Left ventricle myocardium inferior (tissue), 1 donor: ENCODE measurements around the gene IL11. TPM values are rescaled to one million over a fixed set of nuclear protein-coding genes. Genes with fewer than 3 reads are reported as not detected.

Experiments used
- DNase-seq: peaks from one replicate; pipeline ENCODE4 v3.0.0-alpha.2; 2020
- H3K27ac ChIP-seq: fragments of 200-600 bp; replicated peaks from 2 replicates; pipeline ENCODE4 v1.8.0; 2021
- H3K27me3 ChIP-seq: fragments of 200-600 bp; 2 replicates; pipeline ENCODE4 v1.8.0; 2021; ENCODE audit warnings: low read depth
- H3K36me3 ChIP-seq: fragments of 200-600 bp; 2 replicates; pipeline ENCODE4 v1.8.0; 2021
- H3K4me1 ChIP-seq: fragments of 200-600 bp; 2 replicates; pipeline ENCODE4 v1.8.0; 2021
- H3K4me3 ChIP-seq: fragments of 200-600 bp; 2 replicates; pipeline ENCODE4 v1.8.0; 2021; ENCODE audit warnings: mild to moderate bottlenecking, moderate library complexity
- H3K9me3 ChIP-seq: fragments of 200-600 bp; replicated peaks from 2 replicates; pipeline ENCODE4 v1.8.0; 2021
- intact Hi-C: fragments of 100-400 bp; cut with micrococcal nuclease; formaldehyde crosslinking; loops from one replicate; pipeline ENCODE4 v1.11.0; 2022
- total RNA-seq: library from RNA; stranded (reverse); fragmentation: NEBNext Ultra II Directional; extraction: Animal tissue kit (Norgen Biotek cat#: 25700); gene quantifications from one replicate; pipeline ENCODE4 v1.2.1, GENCODE V29; 2021
- TF ChIP-seq, protein P1 (sequence below): fragments of 200-600 bp; IDR thresholded peaks from 2 replicates; pipeline ENCODE4 v1.8.0; 2021; ENCODE audit warnings: antibody characterized with exemption, mild to moderate bottlenecking, borderline replicate concordance
- donor health status: DM: no; HTN: yes; CAD: no; lungs with severe emphysema.

Gene IL11
- total RNA-seq, 1 donor from 2014 or later, result not detected

DNA sequence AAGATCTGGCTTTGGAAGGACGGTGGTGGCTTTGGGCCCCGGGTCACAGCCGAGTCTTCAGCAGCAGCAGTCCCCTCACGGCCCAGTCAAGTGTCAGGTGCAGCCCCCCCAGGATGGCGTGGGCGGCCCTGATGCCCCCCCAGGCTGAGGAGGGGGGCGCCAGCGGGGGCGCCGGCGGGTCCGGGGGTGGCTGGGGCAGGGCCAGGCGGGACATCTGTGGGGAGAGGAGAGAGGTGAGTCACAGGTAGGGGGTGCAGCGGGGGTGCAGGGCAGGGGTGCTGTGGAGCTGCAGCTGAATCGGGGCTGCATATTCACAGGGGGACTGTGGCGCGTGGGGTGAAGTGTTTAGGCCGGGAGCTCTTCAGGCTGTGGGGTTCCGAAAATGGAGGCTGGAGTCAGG, 4.3 kb downstream of the IL11 start:
- H3K27me3 ChIP-seq, result peaks cover 82% of the 10 kb centered on the region

DNA sequence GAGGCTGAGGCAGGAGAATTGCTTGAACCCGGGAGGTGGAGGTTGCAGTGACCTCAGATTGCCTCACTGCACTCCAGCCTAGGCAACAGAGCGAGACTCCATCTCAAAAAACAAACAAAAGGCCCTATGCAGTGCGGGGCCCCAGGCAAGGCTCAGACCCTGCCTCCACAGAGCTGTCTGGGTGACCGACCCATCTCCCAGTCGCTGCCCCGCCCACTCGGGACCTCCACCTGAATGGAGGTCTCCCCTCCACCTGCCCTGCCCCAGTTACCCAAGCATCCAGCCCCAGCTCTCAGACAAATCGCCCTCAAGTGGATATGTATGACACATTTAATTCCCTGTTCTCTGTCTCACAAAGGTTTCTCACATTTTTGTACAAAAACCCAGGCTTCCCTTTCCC, 5.0 kb downstream of the IL11 start:
- no peak for DNase-seq
- TF ChIP-seq, protein P1, sequence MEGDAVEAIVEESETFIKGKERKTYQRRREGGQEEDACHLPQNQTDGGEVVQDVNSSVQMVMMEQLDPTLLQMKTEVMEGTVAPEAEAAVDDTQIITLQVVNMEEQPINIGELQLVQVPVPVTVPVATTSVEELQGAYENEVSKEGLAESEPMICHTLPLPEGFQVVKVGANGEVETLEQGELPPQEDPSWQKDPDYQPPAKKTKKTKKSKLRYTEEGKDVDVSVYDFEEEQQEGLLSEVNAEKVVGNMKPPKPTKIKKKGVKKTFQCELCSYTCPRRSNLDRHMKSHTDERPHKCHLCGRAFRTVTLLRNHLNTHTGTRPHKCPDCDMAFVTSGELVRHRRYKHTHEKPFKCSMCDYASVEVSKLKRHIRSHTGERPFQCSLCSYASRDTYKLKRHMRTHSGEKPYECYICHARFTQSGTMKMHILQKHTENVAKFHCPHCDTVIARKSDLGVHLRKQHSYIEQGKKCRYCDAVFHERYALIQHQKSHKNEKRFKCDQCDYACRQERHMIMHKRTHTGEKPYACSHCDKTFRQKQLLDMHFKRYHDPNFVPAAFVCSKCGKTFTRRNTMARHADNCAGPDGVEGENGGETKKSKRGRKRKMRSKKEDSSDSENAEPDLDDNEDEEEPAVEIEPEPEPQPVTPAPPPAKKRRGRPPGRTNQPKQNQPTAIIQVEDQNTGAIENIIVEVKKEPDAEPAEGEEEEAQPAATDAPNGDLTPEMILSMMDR, result no peak
- Histone ChIP-seq H3K9me3 (no peaks in the 10 kb centered on the region), H3K4me1 (peaks cover 16% of the 10 kb centered on the region), H3K27ac (no peak overlapping the region), H3K4me3 (no peak overlapping the region), H3K36me3 (no peaks in the 10 kb centered on the region), H3K27me3 (peaks cover 75% of the 10 kb centered on the region)
- intact Hi-C loops, result no loop called here

More for the DNA sequence above, 4.3 kb downstream of the IL11 start:
- H3K9me3 ChIP-seq, result no peaks in the 10 kb centered on the region
- TF ChIP-seq, protein P1, result no peak
- H3K4me1 ChIP-seq, result peaks cover 17% of the 10 kb centered on the region
- no peak overlapping the region for H3K4me3 ChIP-seq
- H3K27ac ChIP-seq, result no peak overlapping the region
- intact Hi-C loops, result no loop called here
- H3K36me3 ChIP-seq, result no peaks in the 10 kb centered on the region
- DNase-seq, result no peak

DNA sequence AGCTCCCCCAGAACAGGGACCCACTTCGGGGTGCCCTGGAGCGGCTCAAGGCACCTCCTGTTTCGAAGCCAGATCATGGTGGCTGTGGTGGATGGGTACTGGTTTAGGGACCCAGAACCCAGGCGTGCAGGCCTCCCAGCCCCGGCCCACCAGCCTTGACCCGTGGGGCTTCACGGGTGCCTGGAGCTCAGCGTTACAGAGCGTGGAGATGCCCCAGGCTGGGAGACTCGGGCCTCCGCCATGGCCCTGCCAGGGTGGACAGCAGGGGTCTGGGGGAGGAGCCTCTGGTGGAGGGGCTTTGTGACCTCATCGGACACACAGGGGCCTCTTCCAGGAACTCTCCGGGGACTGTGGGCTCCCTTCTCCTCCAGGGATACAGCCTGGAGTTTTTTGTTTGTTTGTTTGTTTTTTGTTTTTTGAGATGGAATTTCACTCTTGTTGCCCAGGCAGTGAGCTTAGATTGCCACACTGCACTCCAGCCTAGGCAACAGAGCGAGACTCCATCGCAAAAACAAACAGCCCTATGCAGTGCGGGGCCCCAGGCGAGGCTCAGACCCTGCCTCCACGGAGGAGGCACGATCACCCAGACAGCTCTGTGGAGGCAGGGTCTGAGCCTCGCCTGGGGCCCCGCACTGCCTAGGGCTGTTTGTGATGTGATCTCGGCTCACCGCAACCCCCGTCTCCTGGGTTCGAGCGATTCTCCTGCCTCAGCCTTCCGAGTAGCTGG, 7.1 kb downstream of the IL11 start, which contains the start of gene GARIN5B:
Gene GARIN5B, minus strand, starts transcription at position 271 of the 727 bp plus-strand sequence. Its CDS starts 194 bp downstream, at position 77.
- intact Hi-C loops, result no loop called here
- no peaks in the 10 kb centered on the region for H3K9me3 ChIP-seq
- no peak within 1 kb of the TSS for H3K4me3 ChIP-seq
- H3K27ac ChIP-seq, result no peak within 1 kb of the TSS
- H3K4me1 ChIP-seq, result no peaks in the 10 kb centered on the region
- TF ChIP-seq, protein P1, result no peak
- no peaks in the 10 kb centered on the region for H3K36me3 ChIP-seq
- DNase-seq, result no peak
- peaks cover 71% of the 10 kb centered on the region for H3K27me3 ChIP-seq

DNA sequence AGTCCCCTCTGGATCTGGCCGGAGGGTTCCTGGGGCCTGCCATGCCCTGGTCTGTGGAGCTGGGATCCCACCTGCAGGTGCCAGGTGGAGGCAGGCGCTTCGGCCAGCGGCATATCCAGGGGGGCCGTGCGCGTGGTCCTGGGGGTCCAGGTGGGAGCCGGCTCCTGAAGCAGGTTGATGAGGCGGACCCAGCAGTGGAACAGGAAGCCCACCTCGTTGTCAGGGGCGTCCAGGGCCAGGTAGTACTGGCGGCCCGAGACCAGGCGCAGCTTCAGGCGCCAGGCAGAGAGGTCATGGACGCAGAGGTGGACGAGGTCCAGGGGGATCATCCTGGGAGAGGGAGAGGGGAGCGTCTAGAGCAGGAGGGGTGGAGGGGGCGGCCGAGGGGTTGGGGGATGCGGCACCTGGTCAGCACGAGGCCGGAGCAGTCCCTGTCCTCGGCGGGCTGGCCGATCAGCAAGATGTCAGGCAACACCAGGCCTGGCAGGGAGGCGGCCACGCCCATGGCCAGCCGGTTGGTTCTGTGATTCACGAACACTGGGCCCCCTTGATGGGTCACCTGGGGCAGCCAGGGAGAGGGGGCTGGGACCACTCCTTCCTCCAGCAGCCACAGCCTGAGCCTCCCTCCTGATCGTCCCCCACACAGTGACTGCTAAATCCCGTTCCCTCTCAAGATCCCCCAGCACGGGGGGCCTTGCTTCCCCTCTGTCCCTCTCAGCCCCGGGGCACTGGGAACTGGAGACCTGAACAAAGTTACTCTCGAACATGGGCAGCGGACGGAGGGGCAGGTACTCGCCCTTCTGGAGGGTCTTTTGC, 7.9 kb downstream of the IL11 start:
- H3K27me3 ChIP-seq, result peaks cover 70% of the 10 kb centered on the region

DNA sequence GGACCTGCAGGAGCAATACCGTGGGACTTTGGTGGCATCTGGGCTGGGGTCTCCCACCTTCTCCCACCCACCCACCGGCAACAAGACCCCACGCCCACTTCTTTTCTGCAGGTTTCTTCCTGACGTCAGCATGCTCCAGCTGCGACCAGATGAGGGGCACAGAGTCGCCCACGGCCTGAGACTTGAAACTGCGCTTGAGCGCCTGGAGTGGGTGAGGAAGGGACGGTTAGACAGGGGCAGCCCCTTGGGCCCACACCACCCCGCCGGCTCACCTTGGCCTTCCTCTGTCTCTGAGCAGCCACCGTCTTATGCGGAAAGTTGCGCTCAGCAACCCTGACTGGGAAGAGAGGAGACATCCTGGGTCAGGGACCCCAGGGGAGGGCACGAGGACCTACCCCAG, 9.4 kb downstream of the IL11 start:
- intact Hi-C loops, result no loop called here
- Histone ChIP-seq H3K4me3 (no peak overlapping the region), H3K27ac (no peak overlapping the region), H3K27me3 (peaks cover 70% of the 10 kb centered on the region), H3K9me3 (no peaks in the 10 kb centered on the region), H3K4me1 (no peaks in the 10 kb centered on the region), H3K36me3 (no peaks in the 10 kb centered on the region)
- DNase-seq, result no peak
- TF ChIP-seq, protein P1, result no peak

More for the DNA sequence above, 7.9 kb downstream of the IL11 start:
- H3K4me3 ChIP-seq, result no peak overlapping the region
- DNase-seq, result no peak
- no peaks in the 10 kb centered on the region for H3K4me1 ChIP-seq
- no peaks in the 10 kb centered on the region for H3K9me3 ChIP-seq
- TF ChIP-seq, protein P1, result no peak
- intact Hi-C loops, result no loop called here
- H3K27ac ChIP-seq, result no peak overlapping the region
- no peaks in the 10 kb centered on the region for H3K36me3 ChIP-seq
